Esophagus squamous epithelium (tissue), 4 donors: ENCODE measurements around the gene GSTM4.

Source experiments
- CTCF ChIP-seq, 6 experiments: fragments of 450-650 bp in 4 of 6; fragments of 200-600 bp in 2 of 6; sonication (generic) in 2 of 6; IDR thresholded peaks; one replicate each; pipeline ENCODE4 v1.5.1; 2016 to 2019; ENCODE audit warnings: antibody characterized with exemption in 6 of 6, mild to moderate bottlenecking in 4 of 6, moderate library complexity in 4 of 6
- POLR2A ChIP-seq, 4 donors: fragments of 450-650 bp; IDR thresholded peaks; one replicate each; pipeline ENCODE4 v1.6.1; 2017; ENCODE audit warnings: antibody characterized with exemption in 4 of 4, mild to moderate bottlenecking in 4 of 4, moderate library complexity in 3 of 4

GRCh38 chr1:109625176-109625575 lies 30.7 kb upstream of the GSTM4 start:
- TF ChIP-seq CTCF (IDR thresholded peaks at IDR 0.05), result no peak
- TF ChIP-seq POLR2A (IDR thresholded peaks at IDR 0.05), result no peak
